HL-60/S4 (cell line): ENCODE data around the gene CHCHD4.

Experiments used
- in situ Hi-C: fragments of 300-500 bp; cut with MboI; formaldehyde crosslinking; loops from 2 replicates; pipeline ENCODE4 v1.14.3; 2022; ENCODE audit warnings: low sequenced_read_pairs

The CHCHD4 gene

DNA sequence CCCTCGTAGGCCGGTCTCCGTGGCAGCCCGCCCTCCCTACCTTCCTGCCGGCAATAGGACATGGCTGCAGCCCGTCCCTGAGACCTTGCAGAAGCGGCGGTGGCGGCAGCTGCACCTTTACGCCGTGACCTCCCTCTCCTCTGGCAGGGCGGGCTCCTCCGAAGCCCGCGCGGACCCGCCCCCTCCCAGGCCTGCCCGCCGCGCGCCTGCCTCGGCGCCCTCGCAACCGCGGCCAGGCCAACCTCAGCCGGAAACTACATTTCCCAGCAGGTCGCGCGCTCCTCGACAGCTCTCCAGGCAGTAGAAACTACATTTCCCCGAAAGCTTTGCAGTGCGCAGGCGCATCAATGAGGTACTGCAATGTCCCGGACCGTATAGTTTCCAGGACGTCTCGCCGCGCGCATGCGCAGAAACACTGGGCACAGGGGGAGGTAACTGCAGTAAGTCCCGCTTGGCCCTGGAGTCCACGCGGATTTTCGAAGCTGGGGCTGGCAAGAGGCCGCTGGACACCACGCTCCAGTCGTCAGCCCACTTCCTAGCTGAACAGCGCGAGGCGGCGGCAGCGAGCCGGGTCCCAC is at the start of gene CHCHD4, which contains the start of gene TMEM43:
Gene CHCHD4 (minus strand): TSS at position 256 of the 578 bp plus-strand sequence. CDS start 194 bp downstream, at position 62.
Gene TMEM43 (plus strand): TSS at position 438 of the 578 bp plus-strand sequence. CDS start 142 bp downstream, outside the sequence.
- in situ Hi-C loops, result no loop called here

DNA sequence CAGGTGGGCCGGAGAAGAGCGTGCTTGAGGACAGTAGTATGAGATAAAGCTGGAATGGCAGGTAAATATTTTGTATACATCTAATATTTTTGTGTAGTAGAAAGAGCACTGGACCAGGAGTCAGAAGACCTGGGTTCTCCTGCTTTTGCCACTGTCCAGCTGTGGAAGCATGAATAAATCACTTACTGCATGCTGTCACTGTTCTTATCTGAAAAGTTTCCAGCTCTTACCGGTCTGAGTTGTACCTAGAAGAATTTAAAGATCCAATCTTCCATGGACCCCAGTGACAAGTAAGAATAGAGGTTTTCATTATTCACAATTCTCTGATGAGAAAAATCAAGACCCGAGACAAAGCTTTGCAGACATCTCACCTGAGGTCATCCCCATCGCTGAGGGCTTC is 47.8 kb upstream of the CHCHD4 start:
- in situ Hi-C loops, result no loop called here

DNA sequence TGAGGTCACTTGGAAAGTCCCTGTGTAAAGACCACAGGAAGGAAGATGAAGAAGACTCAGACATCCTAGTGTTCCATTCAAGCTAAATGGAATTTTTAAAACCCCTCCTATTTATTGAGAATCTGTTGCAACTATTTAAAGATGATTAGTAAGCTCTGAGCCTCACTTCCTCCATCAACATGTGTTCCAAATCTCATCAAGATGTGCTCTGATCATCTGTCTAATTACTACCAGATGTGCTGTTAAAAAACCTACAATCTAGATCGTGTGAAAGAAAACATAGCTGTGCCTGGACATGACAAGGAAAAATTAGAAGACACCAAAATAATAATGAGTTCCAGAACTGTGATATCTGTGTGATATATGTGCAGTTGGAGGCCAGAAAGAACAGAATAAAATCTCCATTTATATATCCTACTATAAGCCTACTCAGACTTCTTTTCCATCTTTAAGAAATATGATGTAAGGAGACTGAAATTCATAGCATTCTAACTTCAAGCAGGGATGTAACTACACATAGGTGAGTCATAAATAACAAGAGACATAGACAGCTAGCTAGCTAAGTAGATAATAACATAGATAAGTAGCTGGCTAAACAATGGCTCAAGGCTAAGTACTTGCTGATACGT is 46.0 kb upstream of the CHCHD4 start:
- in situ Hi-C loops, result no loop called here

GRCh38 chr3:14169871-14170270 is 45.2 kb upstream of the CHCHD4 start:
- in situ Hi-C loops, result no loop called here

DNA sequence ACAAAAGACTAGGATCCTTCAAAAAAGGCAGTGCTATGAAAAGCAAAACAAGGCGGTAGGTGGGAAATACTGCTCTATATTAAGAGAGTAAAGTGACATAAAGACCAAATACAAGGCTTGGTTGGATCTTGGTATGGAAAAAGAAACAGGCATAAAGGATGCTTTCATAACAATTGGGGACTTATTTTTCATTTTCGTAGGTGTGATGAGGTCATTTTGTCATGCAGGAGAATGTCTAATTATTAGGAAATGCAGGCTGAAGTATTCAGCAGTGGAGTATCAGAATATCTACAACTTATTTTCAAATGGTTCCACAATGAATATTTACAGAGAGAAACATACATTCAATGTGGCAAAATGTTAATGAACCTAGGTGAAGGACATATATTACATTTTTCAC is 44.8 kb upstream of the CHCHD4 start:
- in situ Hi-C loops, result no loop called here

DNA sequence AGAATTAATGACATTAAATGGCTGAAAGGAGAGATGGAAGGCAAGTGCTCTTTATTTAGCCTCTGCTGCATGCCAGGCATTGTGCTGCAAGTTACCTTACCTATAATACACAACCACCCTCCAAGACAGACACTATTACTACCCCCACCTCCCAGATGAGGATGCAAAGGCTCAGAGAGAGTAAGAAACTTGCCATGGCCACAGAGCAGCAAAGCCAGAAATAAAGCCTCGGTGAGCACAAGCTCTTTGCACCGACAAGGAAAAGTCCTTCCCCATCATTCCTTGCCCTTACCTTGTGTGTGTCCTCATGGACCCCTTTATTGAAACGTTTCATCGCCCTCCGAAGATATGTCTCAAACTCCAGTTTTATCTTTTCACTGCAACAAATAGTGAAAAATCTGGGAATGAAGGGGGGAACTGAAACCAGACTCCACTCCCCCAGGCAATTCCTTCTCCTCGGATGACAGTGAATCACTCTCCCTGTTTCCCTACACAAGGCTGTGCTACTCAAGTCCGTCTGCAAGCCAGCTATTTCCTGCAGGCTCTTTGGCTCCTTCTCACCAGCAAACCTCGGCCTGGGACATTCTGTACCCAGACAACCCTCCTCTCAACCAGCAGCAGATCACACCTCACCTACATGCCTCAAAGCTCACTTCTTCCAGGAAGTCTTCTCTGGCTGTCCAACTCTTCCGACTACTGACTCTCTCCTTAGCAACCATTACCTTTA is 42.4 kb upstream of the CHCHD4 start:
- in situ Hi-C loops, result no loop called here

GRCh38 chr3:14162178-14162577 is 37.5 kb upstream of the CHCHD4 start:
- in situ Hi-C loops, result no loop called here

DNA sequence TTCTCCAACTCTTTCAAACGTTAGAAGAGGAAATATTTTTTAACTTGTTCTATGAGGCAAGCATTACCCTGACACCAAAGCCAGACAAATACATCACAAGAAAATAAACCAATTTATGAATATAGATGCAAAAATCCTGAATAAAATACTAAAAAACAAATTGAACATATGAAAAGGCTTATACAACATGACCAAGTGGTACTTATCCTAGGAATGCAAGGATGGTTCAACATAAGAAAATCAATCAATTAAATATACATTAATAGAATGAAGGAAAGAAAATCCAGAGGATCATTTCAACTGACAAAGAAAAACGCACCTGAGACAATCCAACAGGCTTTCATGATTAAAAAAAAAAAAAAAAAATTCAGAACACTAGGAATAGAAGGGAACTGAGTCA is 36.6 kb upstream of the CHCHD4 start:
- in situ Hi-C loops, result no loop called here

DNA sequence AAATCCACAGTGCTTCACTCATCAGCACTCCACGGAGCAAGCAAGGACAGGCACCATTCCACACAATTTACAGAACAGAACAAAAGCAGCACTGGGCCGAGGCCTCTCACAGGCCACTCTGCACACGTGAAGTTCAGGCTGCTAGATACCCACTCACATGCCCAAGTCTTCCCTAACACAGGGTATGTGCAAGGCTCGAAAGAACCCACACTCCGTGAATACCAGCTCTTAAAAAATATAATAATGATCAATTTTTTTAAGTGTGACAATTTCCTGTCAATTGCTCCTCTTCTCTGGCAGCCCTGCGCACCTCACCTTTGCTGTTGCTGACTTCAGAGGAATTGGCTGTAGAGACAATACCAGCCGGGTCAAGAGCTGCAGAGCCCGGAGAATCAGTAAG is 34.8 kb upstream of the CHCHD4 start:
- in situ Hi-C loops, result no loop called here

- in situ Hi-C loops, result no loop called here
Measured at GRCh38 chr3:14158370-14158769, 33.7 kb upstream of the CHCHD4 start.

- in situ Hi-C loops, result no loop called here
Measured at GRCh38 chr3:14157951-14158350, 33.3 kb upstream of the CHCHD4 start.

DNA sequence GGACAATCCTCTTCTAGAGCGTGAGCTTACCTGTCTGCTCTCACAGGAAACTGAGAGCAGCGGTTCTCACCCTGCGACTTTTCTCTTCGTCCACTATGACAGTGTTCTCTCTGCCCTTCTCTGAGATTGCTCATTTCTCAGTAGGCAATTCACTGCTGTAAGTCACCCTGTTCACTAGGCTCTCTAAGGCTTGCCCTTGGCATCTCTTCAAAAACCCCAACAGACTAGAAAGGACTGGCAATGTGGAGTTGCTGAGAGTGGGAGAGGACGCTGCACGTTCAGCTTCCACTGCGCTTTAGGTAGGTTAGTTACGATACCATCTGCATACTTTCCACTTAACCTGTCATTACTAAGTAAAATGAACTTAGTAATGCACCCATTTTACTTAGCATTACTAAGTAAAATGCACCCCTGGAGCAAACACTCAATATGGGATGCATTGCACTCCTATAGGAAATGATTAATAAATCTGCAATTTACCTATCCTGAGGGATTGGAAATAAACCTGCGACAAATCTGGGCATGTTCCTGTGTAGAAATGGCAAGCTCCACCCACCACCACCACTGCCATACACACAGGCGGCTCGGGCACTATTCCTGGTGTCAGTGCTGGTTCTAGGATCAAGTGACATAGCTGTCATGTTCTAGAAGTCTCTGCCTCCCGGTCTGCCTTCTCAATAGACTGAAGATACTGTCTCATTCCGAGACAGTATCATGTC is 32.3 kb upstream of the CHCHD4 start:
- in situ Hi-C loops, result no loop called here

DNA sequence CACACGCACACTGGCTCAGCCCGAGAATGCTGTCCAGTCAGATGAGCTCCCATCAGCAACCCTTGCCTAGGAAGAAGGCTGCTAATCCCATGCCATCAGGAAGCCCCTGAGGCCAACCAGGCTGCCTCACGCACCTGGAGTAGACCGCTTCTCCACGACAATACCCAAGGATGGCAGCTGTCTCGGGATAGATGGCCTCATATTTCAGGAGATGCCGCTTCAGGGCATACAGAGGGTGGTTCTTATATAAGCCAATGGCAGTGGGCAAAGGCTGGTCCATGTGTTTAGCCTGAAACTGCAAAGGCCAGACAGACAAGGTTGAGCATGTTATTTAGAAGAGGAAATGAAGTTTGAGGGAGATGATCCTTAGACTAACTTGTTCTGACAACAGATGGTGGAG is 31.5 kb upstream of the CHCHD4 start:
- in situ Hi-C loops, result no loop called here

GRCh38 chr3:14154895-14155440 is 30.3 kb upstream of the CHCHD4 start:
- in situ Hi-C loops, result no loop called here

GRCh38 chr3:14154276-14154675 is 29.6 kb upstream of the CHCHD4 start:
- in situ Hi-C loops, result no loop called here

DNA sequence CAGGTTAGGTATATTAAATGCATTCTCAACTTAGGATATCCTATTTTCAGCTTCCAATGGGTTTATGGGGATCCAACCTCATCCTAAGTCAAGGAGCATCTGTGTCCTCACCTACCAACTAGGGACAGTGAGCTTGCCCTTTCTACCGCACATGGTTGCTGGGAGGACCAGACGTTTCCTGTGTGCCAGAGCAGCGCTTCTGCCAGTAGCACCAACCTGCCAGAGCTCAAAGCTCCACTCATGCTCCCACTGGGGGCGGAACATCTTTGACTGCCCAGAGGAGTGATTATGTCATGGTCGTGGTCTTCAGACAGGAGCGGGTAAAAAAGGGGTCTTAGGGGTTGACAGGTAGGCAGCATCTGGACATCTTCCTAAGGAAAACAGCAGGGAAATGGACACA is 29.0 kb upstream of the CHCHD4 start:
- in situ Hi-C loops, result no loop called here

GRCh38 chr3:14152963-14153355 is 28.3 kb upstream of the CHCHD4 start:
- in situ Hi-C loops, result no loop called here

- in situ Hi-C loops, result no loop called here
Measured at GRCh38 chr3:14152233-14152962, 27.7 kb upstream of the CHCHD4 start.

GRCh38 chr3:14151471-14152083 is 26.9 kb upstream of the CHCHD4 start:
- in situ Hi-C loops, result no loop called here
